NCI-H2196 (cell line): ENCODE measurements around the gene HCN3.

Experiments used
- DNase-seq: peaks from one replicate; lab custom pipeline; 2025; ENCODE audit not compliant: unreplicated experiment; lab: John Stamatoyannopoulos, UW

Gene HCN3

DNA sequence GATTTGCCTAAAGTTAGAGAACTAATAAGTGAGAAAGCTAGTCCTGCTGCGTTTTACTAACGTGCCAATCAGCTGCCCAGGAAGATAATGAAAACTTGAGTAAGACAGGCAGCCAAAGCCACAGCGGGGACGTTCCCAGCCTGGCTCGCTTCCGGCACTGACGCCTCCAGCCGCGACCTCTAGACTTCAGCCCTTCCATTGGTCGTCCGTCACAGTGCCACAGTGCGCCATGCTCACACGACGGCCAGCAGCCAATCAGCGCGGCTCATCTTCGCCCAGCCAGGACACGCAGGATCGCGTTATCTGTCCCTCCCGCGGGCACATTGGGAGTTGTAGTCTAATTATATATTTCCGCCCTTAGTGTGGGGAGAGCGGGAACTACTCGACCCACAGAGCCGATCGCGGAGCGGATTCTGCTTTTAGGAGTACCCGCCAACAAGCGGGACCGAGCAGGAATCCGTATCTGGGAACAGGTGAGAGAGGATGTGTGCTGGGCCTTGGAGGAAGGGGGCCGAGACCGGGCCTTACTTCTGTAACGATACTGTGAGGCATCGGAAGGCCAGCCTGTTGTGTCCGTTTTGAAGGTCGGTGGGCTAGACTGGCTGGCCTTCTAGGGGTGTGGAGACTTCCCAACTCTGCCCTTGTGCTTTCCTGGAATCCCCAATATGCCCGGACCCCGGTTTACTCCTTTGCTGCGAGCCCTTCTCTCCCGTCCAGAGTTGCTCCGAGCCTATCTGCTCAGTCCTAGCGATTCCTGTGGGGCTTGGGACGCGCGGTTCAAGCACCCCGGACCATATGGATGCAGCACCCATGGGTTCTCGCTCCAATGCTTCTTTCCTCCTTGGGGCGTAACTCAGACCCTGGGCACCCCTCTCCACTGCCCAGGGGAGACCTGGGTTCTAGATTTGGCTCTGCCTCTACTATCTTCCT is 31.5 kb downstream of the HCN3 start, which contains the start of gene FDPS:
FDPS (plus strand) TSS at position 374 of the 930 bp plus-strand sequence. CDS start 924 bp downstream, outside the sequence.
- peak; percentile 98 for DNase-seq

DNA sequence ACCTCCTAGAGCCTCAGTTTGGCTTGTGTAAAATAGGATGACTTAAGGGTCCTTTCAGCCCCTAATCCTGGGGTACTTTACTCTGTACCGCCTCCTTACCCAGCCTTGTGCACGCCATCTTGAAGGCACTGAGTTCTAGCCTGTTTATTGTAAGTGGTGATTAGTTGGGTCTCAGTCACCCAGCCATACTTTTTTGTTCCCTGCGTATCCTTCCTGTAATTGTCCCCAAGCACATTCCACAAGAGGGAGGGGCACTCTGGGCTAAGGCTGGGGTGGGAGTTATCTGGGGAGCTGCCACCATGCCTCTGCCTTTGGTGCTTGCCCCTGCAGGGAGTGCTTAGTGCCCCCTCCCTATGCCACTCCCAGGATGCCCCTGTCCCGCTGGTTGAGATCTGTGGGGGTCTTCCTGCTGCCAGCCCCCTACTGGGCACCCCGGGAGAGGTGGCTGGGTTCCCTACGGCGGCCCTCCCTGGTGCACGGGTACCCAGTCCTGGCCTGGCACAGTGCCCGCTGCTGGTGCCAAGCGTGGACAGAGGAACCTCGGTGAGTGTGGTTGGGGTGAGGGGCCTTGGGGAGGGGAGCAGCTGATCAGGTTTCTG is 32.3 kb downstream of the HCN3 start:
- peak; percentile 28 for DNase-seq

- no peak for DNase-seq
Measured at GRCh38 chr1:155313261-155313660, 36.0 kb downstream of the HCN3 start.

DNA sequence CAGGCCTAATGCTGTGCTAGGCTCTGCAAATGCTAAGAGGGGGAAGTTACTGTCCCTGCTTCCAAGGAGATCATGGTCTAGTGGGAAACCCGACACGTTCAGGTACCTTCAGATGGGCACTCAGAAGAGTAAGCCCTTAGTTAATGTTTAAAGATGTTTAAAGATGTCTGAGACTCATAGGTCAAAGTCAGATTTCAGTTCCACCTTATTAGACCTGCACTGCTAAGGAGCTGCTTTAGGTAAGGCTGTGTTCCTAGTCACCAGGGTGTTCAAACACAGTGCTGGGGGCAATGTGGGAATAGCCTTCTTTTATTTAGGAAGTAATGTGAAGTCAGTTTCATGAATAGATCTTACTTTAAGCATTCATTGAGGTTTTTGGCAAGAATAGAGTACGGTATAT is 39.7 kb downstream of the HCN3 start:
- no peak for DNase-seq

- DNase-seq, result no peak
Measured at GRCh38 chr1:155318082-155318481, 40.8 kb downstream of the HCN3 start.

DNA sequence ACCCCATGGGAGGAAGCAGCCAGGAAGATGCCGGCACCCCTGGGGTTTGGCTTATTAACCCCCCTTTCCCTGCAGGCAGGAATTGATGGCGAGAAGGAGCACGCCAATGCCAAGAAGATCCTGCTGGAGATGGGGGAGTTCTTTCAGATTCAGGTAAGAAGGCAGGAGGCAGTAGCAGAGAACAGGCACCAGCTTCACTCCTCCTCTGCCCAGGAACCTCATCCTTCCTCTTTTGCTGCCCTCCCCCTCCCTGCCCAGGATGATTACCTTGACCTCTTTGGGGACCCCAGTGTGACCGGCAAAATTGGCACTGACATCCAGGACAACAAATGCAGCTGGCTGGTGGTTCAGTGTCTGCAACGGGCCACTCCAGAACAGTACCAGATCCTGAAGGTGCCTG is 42.3 kb downstream of the HCN3 start:
- no peak for DNase-seq

DNA sequence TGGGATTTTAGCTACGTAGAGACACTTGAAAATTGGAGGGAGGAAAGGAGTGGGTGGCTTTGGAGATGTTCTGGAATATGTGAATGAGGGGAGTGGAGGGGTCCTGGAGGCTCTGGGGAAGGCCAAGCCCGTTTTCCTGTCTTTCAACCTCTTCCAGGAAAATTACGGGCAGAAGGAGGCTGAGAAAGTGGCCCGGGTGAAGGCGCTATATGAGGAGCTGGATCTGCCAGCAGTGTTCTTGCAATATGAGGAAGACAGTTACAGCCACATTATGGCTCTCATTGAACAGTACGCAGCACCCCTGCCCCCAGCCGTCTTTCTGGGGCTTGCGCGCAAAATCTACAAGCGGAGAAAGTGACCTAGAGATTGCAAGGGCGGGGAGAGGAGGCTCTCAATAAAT is 43.0 kb downstream of the HCN3 start:
- DNase-seq, result no peak

DNA sequence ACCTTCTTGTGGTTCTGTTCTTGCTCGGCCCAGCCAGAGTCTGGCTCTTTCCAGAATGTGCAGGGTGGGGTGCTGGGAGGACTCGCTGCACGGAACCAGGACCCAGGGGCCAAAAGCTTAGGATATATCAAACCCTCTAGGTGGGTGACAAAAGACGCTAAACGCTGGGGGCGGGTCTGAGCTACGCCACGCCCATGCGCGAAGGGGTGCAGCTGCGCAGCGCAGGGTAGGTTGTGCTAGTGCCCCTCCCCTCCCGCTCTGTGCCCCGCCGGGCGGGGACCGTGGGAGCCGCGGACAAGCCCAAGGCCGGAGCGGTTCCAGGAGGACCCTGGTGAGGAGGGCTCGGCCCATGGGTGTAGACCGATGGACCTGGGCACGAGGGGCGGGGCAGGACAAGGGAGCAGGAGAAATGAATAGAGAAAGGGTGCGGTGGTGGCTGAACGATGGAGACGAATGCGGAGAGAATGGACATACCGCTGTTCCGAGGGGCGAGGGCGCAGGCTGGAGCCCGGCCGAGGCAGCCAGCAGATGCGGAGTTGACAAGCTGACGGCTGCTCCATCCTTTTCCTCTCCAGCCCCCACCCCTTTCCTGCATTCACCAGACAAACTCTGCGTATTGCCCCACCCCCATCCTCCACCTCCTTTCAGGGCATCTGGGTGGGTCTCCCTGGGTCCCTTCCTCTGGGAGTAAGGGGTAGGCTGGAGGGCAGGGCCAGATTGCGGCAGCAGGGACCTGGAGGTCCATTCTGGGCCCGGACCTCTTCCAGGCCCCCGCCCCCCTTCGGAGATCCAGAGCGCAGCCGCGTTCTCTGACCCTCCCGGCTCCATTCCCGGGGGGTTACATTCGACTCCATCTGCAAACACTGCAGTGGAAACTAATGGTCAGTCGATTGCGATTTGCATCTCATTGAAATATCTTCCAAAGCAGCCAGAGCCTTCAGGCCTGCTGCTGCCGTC is 43.7 kb downstream of the HCN3 start, which contains the start of gene RUSC1:
RUSC1 (plus strand) TSS at position 234 of the 957 bp plus-strand sequence. CDS start 880 bp downstream, outside the sequence.
- peak; percentile 85 for DNase-seq

- no peak for DNase-seq
Measured at GRCh38 chr1:155321639-155322503, 44.6 kb downstream of the HCN3 start.

DNA sequence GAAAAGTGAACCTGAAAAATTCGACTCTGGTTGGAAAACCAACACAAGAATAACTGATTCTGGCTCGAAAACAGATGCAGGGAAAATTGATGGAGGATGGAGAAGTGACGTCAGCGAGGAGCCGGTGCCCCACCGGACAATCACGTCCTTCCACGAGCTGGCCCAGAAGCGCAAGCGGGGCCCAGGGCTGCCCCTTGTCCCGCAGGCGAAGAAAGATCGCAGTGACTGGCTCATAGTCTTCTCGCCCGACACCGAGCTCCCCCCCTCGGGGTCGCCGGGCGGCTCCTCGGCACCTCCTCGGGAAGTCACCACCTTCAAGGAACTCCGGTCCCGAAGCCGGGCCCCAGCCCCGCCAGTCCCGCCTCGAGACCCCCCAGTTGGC is 45.3 kb downstream of the HCN3 start:
- DNase-seq, result no peak

- DNase-seq, result peak; percentile 94
Measured at GRCh38 chr1:155322953-155323728, 45.9 kb downstream of the HCN3 start.

- DNase-seq, result peak; percentile 92
Measured at GRCh38 chr1:155323729-155324036, 46.4 kb downstream of the HCN3 start.

DNA sequence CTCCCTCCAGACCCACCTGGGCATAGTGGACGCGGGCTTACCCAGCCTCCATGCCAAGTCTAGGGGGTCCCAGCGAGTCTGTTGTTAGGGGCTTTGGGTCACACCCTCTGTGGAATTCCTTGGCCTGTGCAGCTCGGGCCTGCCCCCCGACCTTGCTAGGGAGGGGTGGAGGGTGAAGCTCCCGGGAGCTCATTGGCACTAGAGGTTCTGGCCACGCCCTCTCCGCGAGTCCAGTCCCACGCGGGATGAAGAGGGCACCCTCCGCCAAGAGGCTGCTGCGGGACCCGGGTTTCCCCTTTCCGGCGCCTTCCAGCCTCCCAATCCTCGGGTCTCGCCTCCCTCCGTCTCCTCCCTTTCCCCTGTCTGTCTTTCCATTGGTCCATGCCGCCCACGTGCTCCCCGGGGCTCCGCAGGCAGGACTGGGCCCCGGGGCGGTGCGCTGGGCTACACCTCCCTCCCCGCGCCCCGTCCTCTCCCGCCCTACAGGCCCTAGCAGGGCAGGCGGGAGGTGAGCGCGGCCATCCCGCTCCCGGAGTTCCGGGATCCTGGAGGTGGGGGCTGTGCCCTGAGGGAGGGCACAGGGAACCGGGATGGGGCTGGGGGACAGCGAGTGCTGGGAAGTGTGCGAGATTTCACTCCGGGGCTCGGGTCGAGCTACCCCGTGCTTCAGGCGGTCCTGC is 46.9 kb downstream of the HCN3 start:
- DNase-seq, result peak; percentile 93

GRCh38 chr1:155324717-155325602 is 47.7 kb downstream of the HCN3 start:
- DNase-seq, result peak; percentile 73

DNA sequence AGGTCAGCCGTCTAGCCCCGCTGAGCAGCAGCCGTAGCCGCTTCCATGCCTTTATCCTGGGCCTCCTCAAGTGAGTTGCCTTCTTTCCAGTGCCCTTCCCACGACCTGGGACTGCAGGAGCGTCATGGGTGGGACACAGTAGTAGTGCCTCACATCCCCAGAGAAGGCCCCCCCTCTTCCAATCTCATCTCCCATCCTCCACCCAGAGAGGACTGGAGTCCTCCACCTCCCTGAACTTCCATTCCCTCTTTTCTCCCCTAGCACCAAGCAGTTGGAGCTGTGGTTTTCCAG is 48.3 kb downstream of the HCN3 start:
- DNase-seq, result no peak

GRCh38 chr1:155326020-155326526 is 48.8 kb downstream of the HCN3 start:
- no peak for DNase-seq

DNA sequence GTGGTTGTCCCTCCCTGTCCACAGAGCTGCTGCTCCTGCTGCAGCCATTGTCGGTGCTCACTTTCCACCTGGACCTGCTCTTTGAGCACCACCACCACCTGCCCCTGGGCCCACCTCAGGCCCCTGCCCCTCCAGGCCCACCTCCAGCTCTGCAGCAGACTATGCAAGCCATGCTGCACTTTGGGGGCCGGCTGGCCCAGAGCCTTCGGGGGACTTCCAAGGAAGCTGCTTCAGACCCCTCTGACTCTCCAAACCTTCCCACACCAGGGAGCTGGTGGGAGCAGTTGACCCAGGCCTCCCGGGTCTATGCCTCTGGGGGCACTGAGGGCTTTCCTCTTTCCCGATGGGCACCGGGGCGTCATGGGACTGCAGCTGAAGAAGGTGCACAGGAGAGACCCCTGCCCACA is 49.4 kb downstream of the HCN3 start:
- DNase-seq, result no peak

- DNase-seq, result no peak
Measured at GRCh38 chr1:155327981-155328380, 50.7 kb downstream of the HCN3 start.
